Osteoblast (primary cell): ENCODE data around the gene RGL2. TPM values are rescaled to one million over a fixed set of nuclear protein-coding genes. Genes with fewer than 3 reads are reported as not detected.

ENCODE experiments used
- DNase-seq: peaks from one replicate; pipeline ENCODE4 v3.0.0; 2011; ENCODE audit warnings: low spot score, mixed read lengths; ENCODE audit not compliant: insufficient read length; ENCODE audit errors: missing footprints
- H2AFZ ChIP-seq: 2 replicates; pipeline ENCODE4 v1.6.0; 2011; ENCODE audit warnings: mild to moderate bottlenecking, low read length
- H3K27ac ChIP-seq: 2 replicates; pipeline ENCODE4 v1.5.1; 2011; ENCODE audit warnings: mild to moderate bottlenecking, low read depth, low read length, moderate library complexity
- H3K27me3 ChIP-seq: 2 replicates; pipeline ENCODE4 v1.6.0; 2012; ENCODE audit warnings: mild to moderate bottlenecking, control low read depth, inconsistent platforms, low read length, moderate library complexity; ENCODE audit not compliant: insufficient read depth
- H3K36me3 ChIP-seq: 2 replicates; pipeline ENCODE4 v1.5.1; 2011; ENCODE audit warnings: mild to moderate bottlenecking, low read length, control low read depth, moderate library complexity; ENCODE audit not compliant: insufficient read depth
- H3K4me1 ChIP-seq: 2 replicates; pipeline ENCODE4 v1.5.1; 2011; ENCODE audit warnings: mild to moderate bottlenecking, low read length, control low read depth, moderate library complexity; ENCODE audit not compliant: insufficient read depth
- H3K4me2 ChIP-seq: 2 replicates; pipeline ENCODE4 v1.6.0; 2011; ENCODE audit warnings: mild to moderate bottlenecking, low read length; ENCODE audit not compliant: insufficient read depth
- H3K4me3 ChIP-seq: fragments of 200-600 bp; sonication (generic); 3 replicates; pipeline ENCODE4 v1.5.1; 2012; ENCODE audit warnings: mild to moderate bottlenecking, low read length, inconsistent platforms; ENCODE audit not compliant: insufficient read depth
- H3K79me2 ChIP-seq: 2 replicates; pipeline ENCODE4 v1.6.0; 2012; ENCODE audit warnings: mild to moderate bottlenecking, low read length, control low read depth, inconsistent platforms; ENCODE audit not compliant: insufficient read depth
- H3K9me3 ChIP-seq: 2 replicates; pipeline ENCODE4 v1.5.1; 2011; ENCODE audit warnings: low read depth, low read length, control low read depth
- H4K20me1 ChIP-seq: 2 replicates; pipeline ENCODE4 v1.6.0; 2012; ENCODE audit warnings: mild to moderate bottlenecking, low read length, control low read depth; ENCODE audit not compliant: insufficient read depth
- CTCF ChIP-seq: IDR thresholded peaks from 2 replicates; pipeline ENCODE4 v1.5.1; 2011; ENCODE audit warnings: mild to moderate bottlenecking, low read depth, low read length, moderate library complexity; ENCODE audit errors: extremely low read depth
- total RNA-seq: library from RNA; depleted of rRNA; stranded (reverse); fragments of >200 nt; gene quantifications from 2 replicates; pipeline ENCODE4 v1.2.3, GENCODE V29; 2012

RGL2 gene
- total RNA-seq, 1 donor = 35.5 TPM

DNA sequence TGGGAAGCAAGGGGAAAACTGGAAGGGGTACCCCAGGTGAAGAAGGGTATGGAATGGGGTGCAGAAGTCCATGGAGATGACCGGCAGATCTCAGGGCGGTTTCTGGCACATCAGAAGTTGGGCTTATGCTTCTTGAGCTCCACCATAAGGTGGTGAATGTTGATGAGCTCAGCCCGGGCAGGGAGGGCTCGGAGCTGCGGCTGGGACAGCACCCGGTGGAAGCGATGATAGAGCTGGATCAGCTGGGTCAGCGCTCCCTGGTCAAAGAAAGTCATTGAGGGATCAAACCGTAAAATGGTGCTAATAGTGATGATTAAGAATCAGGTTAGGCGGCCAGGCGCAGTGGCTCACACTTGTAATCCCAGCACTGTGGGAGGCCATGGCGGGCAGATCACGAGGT, 48.0 kb downstream of the RGL2 start:
- DNase-seq = no peak
- peaks cover 7% of the 10 kb centered on the region for H3K36me3 ChIP-seq
- H3K4me3 ChIP-seq = peak overlapping the region; percentile 24
- H3K9me3 ChIP-seq = no peaks in the 10 kb centered on the region
- no peaks in the 10 kb centered on the region for H4K20me1 ChIP-seq
- H3K27me3 ChIP-seq = no peaks in the 10 kb centered on the region
- peak overlapping the region; percentile 95 for H3K4me2 ChIP-seq
- peaks cover 10% of the 10 kb centered on the region for H3K79me2 ChIP-seq
- H2AFZ ChIP-seq = no peak overlapping the region
- H3K27ac ChIP-seq = peak overlapping the region; percentile 95
- peaks cover 44% of the 10 kb centered on the region for H3K4me1 ChIP-seq
- no peak for TF ChIP-seq CTCF

DNA sequence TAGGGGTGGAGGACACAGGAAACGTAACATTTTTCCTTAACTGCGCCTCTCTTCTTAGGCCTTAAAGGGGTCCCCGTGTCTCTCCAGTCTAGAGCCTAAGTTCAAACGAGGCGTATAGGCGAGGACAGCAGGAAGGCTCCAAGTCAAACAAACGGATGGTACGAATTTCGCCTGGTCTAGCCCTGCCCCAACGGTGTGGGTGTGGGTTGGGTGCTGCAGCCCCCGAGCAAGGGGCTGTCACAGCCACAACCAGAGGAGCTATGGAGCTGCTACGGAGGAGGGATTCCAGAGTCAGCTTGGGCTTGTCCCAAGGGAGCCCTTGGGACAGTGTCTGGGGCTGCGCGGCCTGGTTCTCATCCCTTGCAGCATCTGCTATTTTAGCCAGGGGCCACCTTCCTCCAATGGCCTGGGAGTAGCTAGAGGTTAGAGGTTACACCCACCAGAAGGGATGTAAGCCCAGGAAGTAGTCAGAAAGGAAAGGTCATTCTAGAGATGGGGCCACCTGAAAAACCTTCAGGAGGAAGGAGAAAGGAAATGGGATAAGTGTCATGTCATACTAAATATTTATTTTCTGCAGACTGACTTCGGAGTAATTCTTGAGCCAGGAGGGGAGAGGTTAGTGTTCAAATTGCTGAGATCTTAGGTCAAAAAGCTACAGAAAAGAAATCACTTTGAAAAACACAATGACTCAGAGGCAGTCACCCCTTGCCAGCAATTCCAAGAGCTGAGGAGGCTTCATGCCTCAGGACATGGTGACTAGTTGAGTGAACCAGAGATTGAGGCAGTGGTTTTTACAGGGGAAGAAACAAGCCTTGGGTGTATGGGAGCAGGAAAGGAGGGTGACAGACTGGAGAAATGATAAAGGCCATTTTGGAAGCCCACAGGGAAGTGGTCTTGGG, 48.8 kb downstream of the RGL2 start:
- Histone ChIP-seq H3K4me3 (peak overlapping the region; percentile 74), H3K79me2 (peaks cover 10% of the 10 kb centered on the region), H3K36me3 (peaks cover 7% of the 10 kb centered on the region), H3K4me1 (peaks cover 44% of the 10 kb centered on the region), H3K4me2 (peak overlapping the region; percentile 95), H4K20me1 (no peaks in the 10 kb centered on the region), H3K9me3 (no peaks in the 10 kb centered on the region), H3K27ac (peak overlapping the region; percentile 95), H3K27me3 (no peaks in the 10 kb centered on the region), H2AFZ (peak overlapping the region; percentile 78)
- peak; percentile 78 for DNase-seq
- no peak for TF ChIP-seq CTCF

DNA sequence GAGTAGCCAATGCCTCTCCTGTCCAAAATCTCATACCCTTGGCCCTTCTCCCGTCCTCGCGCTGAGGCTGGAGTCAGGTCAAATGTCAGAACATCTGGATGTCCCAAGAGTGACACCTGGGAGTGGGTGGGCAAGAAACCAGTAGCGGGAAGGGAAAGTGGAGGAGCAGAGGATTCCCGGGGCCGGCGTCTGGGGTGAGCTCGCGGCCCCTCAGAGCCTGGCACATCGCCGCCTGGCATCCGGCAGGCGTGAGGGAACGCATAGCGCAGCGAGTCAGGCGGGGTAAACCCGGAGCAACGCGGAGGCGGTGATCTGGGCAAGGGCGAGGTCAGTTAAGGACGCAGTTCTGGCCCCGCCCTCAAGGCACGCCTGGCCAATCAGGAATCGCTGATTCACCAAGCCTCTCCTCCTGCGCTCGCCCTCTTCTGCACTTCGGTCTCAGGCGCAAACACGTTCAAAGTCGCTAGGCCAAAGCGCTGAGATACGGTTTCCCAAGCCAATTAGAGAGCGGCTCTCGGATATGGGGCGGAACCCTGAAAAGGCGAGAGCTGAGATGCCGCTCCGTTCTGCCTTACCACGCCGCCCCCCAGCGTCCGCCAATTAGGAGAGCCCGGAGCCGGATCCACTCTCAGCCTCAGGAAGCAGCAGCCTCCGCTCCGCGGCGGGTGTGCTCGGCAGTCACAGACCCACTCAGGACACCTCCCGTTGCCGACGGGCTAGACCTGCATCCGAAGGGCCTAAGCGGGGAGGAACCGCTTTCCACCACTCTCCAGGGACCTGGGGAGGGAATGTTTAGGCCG, 49.6 kb downstream of the RGL2 start:
- H2AFZ ChIP-seq = peak overlapping the region; percentile 84
- peaks cover 7% of the 10 kb centered on the region for H3K36me3 ChIP-seq
- no peaks in the 10 kb centered on the region for H4K20me1 ChIP-seq
- peak overlapping the region; percentile 74 for H3K4me3 ChIP-seq
- no peaks in the 10 kb centered on the region for H3K27me3 ChIP-seq
- H3K9me3 ChIP-seq = no peaks in the 10 kb centered on the region
- peak overlapping the region; percentile 95 for H3K4me2 ChIP-seq
- DNase-seq = peak; percentile 94
- peaks cover 10% of the 10 kb centered on the region for H3K79me2 ChIP-seq
- no peak for TF ChIP-seq CTCF
- peak overlapping the region; percentile 95 for H3K27ac ChIP-seq
- peaks cover 44% of the 10 kb centered on the region for H3K4me1 ChIP-seq

- Histone ChIP-seq H3K36me3 (peaks cover 7% of the 10 kb centered on the region), H3K4me3 (peak overlapping the region; percentile 74), H3K27ac (peak overlapping the region; percentile 95), H4K20me1 (no peaks in the 10 kb centered on the region), H3K4me1 (peaks cover 44% of the 10 kb centered on the region), H2AFZ (peak overlapping the region; percentile 84), H3K79me2 (peaks cover 10% of the 10 kb centered on the region), H3K9me3 (no peaks in the 10 kb centered on the region), H3K4me2 (peak overlapping the region; percentile 95), H3K27me3 (no peaks in the 10 kb centered on the region)
- peak; percentile 4 for TF ChIP-seq CTCF
- DNase-seq = no peak
Observed at GRCh38 chr6:33248643-33248931, 50.2 kb downstream of the RGL2 start.
